ENCODE measurements around the gene HRG. TPM values are rescaled to one million over a fixed set of nuclear protein-coding genes. Genes with fewer than 3 reads are reported as not detected.
"Not testable (repeated sequence)": the region's sequence is repeated elsewhere in the genome, so short reads cannot be mapped to it uniquely, and the experiment has no call there.

The HRG gene
- total and polyA plus RNA-seq, 2 donors (not counting 3 experiments of a cell fraction or from before 2014, with no cell fraction given), result not detected

GRCh38 chr3:186633481-186633880 lies 32.3 kb upstream of the HRG start:
- DNase-seq (ENCODE audit: low read depth, low spot score) (no peak), FAIRE-seq (no peak)
- POLR2A ChIA-PET, result no interaction called here
- Histone ChIP-seq H3K9me1 (replicated peaks; ENCODE audit: control insufficient read depth, extremely low read depth, insufficient read depth, low read length) (no peaks in the 10 kb centered on the region), H3K4me3 (replicated peaks in 1 of 3; ENCODE audit: insufficient read depth in 1 of 3, low read depth in 1 of 3, low read length in 3 of 3) (no peak overlapping the region), H3K4me2 (ENCODE audit: insufficient read depth, low read length) (no peak overlapping the region), H3K4me1 (ENCODE audit: control insufficient read depth, extremely low read depth, insufficient read depth, low read length) (no peaks in the 10 kb centered on the region), H3K79me2 (ENCODE audit: control insufficient read depth, insufficient read depth, low read length) (no peaks in the 10 kb centered on the region), H3K9me3 (replicated peaks; ENCODE audit: control insufficient read depth, insufficient read depth, low read length) (no peaks in the 10 kb centered on the region), H2AFZ (ENCODE audit: low read depth, low read length) (no peak overlapping the region), H3K27ac (ENCODE audit: insufficient read depth, low read depth, low read length) (no peak overlapping the region), H3K27me3 (ENCODE audit: control insufficient read depth in 2 of 2, insufficient read depth in 2 of 2, low read length in 2 of 2) (no peaks in the 10 kb centered on the region), H3K36me3 (ENCODE audit: control insufficient read depth in 2 of 2, extremely low read depth in 1 of 2, insufficient read depth in 2 of 2, low read length in 2 of 2) (no peaks in the 10 kb centered on the region), H3K9ac (replicated peaks; ENCODE audit: extremely low read depth, insufficient read depth, low read length) (no peak overlapping the region), H4K20me1 (replicated peaks; ENCODE audit: control insufficient read depth, extremely low read depth, insufficient read depth, low read length) (no peaks in the 10 kb centered on the region)
- dilution Hi-C loops (cut with MboI; ENCODE audit: extremely low pct_ligation_motif_present, low sequenced_read_pairs) (no loop called here), intact Hi-C loops (cut with micrococcal nuclease) (no loop called here)
- TF ChIP-seq EZH2 (IDR thresholded peaks at IDR 0.05; ENCODE audit: borderline replicate concordance, low read depth, low read length, severe bottlenecking) (no peak), POLR2A (IDR thresholded peaks at IDR 0.05; ENCODE audit: low read depth, low read length) (no peak), JUN (IDR thresholded peaks at IDR 0.05; ENCODE audit: borderline replicate concordance, insufficient read depth, insufficient read length, low read depth) (no peak)
- TF ChIP-seq, protein P1, sequence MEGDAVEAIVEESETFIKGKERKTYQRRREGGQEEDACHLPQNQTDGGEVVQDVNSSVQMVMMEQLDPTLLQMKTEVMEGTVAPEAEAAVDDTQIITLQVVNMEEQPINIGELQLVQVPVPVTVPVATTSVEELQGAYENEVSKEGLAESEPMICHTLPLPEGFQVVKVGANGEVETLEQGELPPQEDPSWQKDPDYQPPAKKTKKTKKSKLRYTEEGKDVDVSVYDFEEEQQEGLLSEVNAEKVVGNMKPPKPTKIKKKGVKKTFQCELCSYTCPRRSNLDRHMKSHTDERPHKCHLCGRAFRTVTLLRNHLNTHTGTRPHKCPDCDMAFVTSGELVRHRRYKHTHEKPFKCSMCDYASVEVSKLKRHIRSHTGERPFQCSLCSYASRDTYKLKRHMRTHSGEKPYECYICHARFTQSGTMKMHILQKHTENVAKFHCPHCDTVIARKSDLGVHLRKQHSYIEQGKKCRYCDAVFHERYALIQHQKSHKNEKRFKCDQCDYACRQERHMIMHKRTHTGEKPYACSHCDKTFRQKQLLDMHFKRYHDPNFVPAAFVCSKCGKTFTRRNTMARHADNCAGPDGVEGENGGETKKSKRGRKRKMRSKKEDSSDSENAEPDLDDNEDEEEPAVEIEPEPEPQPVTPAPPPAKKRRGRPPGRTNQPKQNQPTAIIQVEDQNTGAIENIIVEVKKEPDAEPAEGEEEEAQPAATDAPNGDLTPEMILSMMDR (IDR thresholded peaks at IDR 0.05; ENCODE audit: extremely low read depth in 1 of 2, insufficient read depth in 1 of 2, low read depth in 1 of 2, low read length in 2 of 2), result no peak
- TF ChIP-seq, protein P2, sequence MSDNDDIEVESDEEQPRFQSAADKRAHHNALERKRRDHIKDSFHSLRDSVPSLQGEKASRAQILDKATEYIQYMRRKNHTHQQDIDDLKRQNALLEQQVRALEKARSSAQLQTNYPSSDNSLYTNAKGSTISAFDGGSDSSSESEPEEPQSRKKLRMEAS (IDR thresholded peaks at IDR 0.05; ENCODE audit: insufficient read depth, insufficient read length), result no peak
- CTCF ChIA-PET, result interaction anchor here (1.7 kb wide), 1 partner anchor 17 kb away, joined by 9 read pairs; no protein-coding TSS in a partner anchor
- no TSS peak for BruUV-seq (replicated peaks)

DNA sequence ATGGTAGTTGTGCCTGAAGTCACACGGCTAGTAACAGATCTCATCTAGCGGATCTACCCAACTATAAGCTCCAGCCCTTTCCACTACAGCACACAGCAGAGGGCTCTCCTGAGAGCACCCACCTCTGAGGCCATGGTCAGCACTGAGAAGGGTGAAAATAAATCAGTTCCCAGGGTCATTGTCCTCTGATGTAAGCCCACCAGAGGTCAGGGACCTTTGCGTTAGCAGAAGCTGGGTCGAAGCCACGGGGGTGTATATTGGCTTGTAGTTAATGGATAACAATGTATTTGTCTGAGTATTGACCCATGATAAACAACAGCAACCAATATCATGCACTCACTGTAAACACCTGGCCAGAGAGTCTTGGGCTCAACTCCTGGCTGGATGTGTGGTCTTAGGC lies 31.6 kb upstream of the HRG start:
- BruUV-seq (replicated peaks); H3K4me1 ChIP-seq (ENCODE audit: control insufficient read depth, extremely low read depth, insufficient read depth, low read length); H3K36me3 ChIP-seq (ENCODE audit: control insufficient read depth in 2 of 2, extremely low read depth in 1 of 2, insufficient read depth in 2 of 2, low read length in 2 of 2); H3K9me3 ChIP-seq (replicated peaks; ENCODE audit: control insufficient read depth, insufficient read depth, low read length); H3K4me2 ChIP-seq (ENCODE audit: insufficient read depth, low read length); POLR2A ChIA-PET; H3K27ac ChIP-seq (ENCODE audit: insufficient read depth, low read depth, low read length); H3K9me1 ChIP-seq (replicated peaks; ENCODE audit: control insufficient read depth, extremely low read depth, insufficient read depth, low read length); H3K4me3 ChIP-seq (replicated peaks in 1 of 3; ENCODE audit: insufficient read depth in 1 of 3, low read depth in 1 of 3, low read length in 3 of 3); dilution Hi-C loops (cut with MboI; ENCODE audit: extremely low pct_ligation_motif_present, low sequenced_read_pairs); DNase-seq (ENCODE audit: low read depth, low spot score); intact Hi-C loops (cut with micrococcal nuclease); FAIRE-seq; CTCF ChIA-PET; H4K20me1 ChIP-seq (replicated peaks; ENCODE audit: control insufficient read depth, extremely low read depth, insufficient read depth, low read length); H2AFZ ChIP-seq (ENCODE audit: low read depth, low read length); H3K9ac ChIP-seq (replicated peaks; ENCODE audit: extremely low read depth, insufficient read depth, low read length); H3K79me2 ChIP-seq (ENCODE audit: control insufficient read depth, insufficient read depth, low read length); H3K27me3 ChIP-seq (ENCODE audit: control insufficient read depth in 2 of 2, insufficient read depth in 2 of 2, low read length in 2 of 2): not testable (repeated sequence)

Measured in endothelial cell of umbilical vein (primary cell).